Thymus (tissue), 11 donors: Measurements from ENCODE around the gene ZNF526. TPM values are rescaled to one million over a fixed set of nuclear protein-coding genes. Genes with fewer than 3 reads are reported as not detected.

Experiments used
- DNase-seq, 9 donors: peaks; one replicate each; pipeline ENCODE4 v3.0.0-alpha.2; 2013; ENCODE audit warnings: low spot score in 9 of 9, low read depth in 6 of 9, missing footprints in 1 of 9
- H3K27ac ChIP-seq, 2 donors: one replicate each; pipeline ENCODE4 v1.5.1; 2013; ENCODE audit warnings: control low read depth in 1 of 2, low read depth in 1 of 2, low read length in 1 of 2, mild to moderate bottlenecking in 1 of 2, moderate library complexity in 1 of 2
- H3K27me3 ChIP-seq, 2 donors: one replicate each; pipeline ENCODE4 v1.5.1; 2013; ENCODE audit warnings: low read length in 1 of 2; ENCODE audit not compliant: control insufficient read depth in 2 of 2, insufficient read depth in 1 of 2
- H3K36me3 ChIP-seq, 2 donors: one replicate each; pipeline ENCODE4 v1.5.1; 2013; ENCODE audit warnings: low read length in 1 of 2, mild to moderate bottlenecking in 1 of 2, moderate library complexity in 1 of 2; ENCODE audit not compliant: control insufficient read depth in 2 of 2, insufficient read depth in 2 of 2
- H3K4me1 ChIP-seq, 2 donors: one replicate each; pipeline ENCODE4 v1.5.1; 2013; ENCODE audit warnings: low read length in 2 of 2; ENCODE audit not compliant: control insufficient read depth in 2 of 2, insufficient read depth in 2 of 2
- H3K4me3 ChIP-seq, 2 donors: one replicate each; pipeline ENCODE4 v1.5.1; 2013; ENCODE audit warnings: low read length in 2 of 2, control low read depth in 1 of 2, mild to moderate bottlenecking in 1 of 2
- H3K9me3 ChIP-seq, 2 donors: one replicate each; pipeline ENCODE4 v1.5.1; 2013; ENCODE audit warnings: low read length in 1 of 2, mild to moderate bottlenecking in 1 of 2; ENCODE audit not compliant: control insufficient read depth in 2 of 2, insufficient read depth in 1 of 2
- WGBS: extraction: QIAGEN DNeasy Blood & Tissue Kit; methylation state at CpG from one replicate; pipeline ENCODE4 v1.1.7; 2013; 5-methylcytosine and 5-hydroxymethylcytosine counted together
- polyA plus RNA-seq: library from polyadenylated mRNA; stranded (reverse); fragments of 200-250 nt; gene quantifications from one replicate; pipeline ENCODE4 v1.2.3, GENCODE V29; 2013
- total RNA-seq: library from RNA; stranded (reverse); fragments of 120-200 nt; gene quantifications from one replicate; pipeline ENCODE4 v1.2.4, GENCODE V29; 2013
- donor health status: healthy.

ZNF526 gene
- total and polyA plus RNA-seq, 2 donors, result 3.6 to 4.1 TPM

- peak in 1 of 9 donors; percentile 21 for DNase-seq
- H3K27me3 ChIP-seq, result peaks cover 42 to 88% of the 10 kb centered on the region in 2 donors
- H3K4me3 ChIP-seq, result peak overlapping the region in 1 of 2 donors; percentile 54
- 4% methylated on average over 34 of the region's 34 CpGs for WGBS
- H3K36me3 ChIP-seq, result no peaks in the 10 kb centered on the region
- no peak overlapping the region for H3K27ac ChIP-seq
- H3K9me3 ChIP-seq, result peaks cover 0 to 4% of the 10 kb centered on the region in 2 donors
- H3K4me1 ChIP-seq, result peaks cover 10 to 33% of the 10 kb centered on the region in 2 donors
These were observed 44.0 kb upstream of the ZNF526 start for GRCh38 chr19:42175952-42176648.

- peaks cover 42 to 90% of the 10 kb centered on the region in 2 donors for H3K27me3 ChIP-seq
- peaks cover 10 to 33% of the 10 kb centered on the region in 2 donors for H3K4me1 ChIP-seq
- no peak for DNase-seq
- no peaks in the 10 kb centered on the region for H3K36me3 ChIP-seq
- WGBS, result 1% methylated on average over 31 of the region's 31 CpGs
- no peak overlapping the region for H3K27ac ChIP-seq
- peaks cover 0 to 4% of the 10 kb centered on the region in 2 donors for H3K9me3 ChIP-seq
- H3K4me3 ChIP-seq, result peak overlapping the region in 1 of 2 donors; percentile 54
These were observed 43.5 kb upstream of the ZNF526 start for GRCh38 chr19:42176649-42176989.

- DNase-seq, result peak in 4 of 9 donors; percentile 51 to 79 (median 68)
- Histone ChIP-seq H3K27ac (no peak overlapping the region), H3K9me3 (peaks cover 0 to 4% of the 10 kb centered on the region in 2 donors), H3K4me1 (peaks cover 10 to 33% of the 10 kb centered on the region in 2 donors), H3K27me3 (peaks cover 42 to 93% of the 10 kb centered on the region in 2 donors), H3K36me3 (no peaks in the 10 kb centered on the region), H3K4me3 (peak overlapping the region in 1 of 2 donors; percentile 54)
- 1% methylated on average over 63 of the region's 66 CpGs for WGBS
These were observed 43.0 kb upstream of the ZNF526 start for GRCh38 chr19:42176990-42177685.

DNA sequence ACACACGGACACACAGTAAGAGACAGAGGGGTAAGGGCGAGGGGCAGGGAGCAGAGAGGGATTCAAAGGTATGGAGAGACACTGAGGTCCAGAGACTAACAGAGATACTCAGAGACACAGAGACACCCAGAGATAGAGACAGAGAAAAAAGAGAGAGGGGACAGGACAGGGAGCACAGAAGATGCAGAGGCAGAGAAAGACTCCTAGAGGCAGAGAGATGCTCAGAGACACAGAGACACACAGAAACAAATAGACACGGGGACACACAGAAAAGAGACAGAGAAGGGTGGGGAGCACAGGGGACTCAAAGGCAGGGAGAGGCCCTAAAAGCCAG, 42.5 kb upstream of the ZNF526 start:
- Histone ChIP-seq H3K4me1 (peaks cover 10 to 33% of the 10 kb centered on the region in 2 donors), H3K9me3 (peaks cover 0 to 4% of the 10 kb centered on the region in 2 donors), H3K27ac (no peak overlapping the region), H3K36me3 (no peaks in the 10 kb centered on the region), H3K4me3 (no peak overlapping the region), H3K27me3 (peaks cover 42 to 93% of the 10 kb centered on the region in 2 donors)
- 45% methylated on average over 3 of the region's 3 CpGs for WGBS
- no peak for DNase-seq

GRCh38 chr19:42178791-42179674, 41.1 kb upstream of the ZNF526 start:
- WGBS, result 17% methylated on average over 13 of the region's 13 CpGs

DNA sequence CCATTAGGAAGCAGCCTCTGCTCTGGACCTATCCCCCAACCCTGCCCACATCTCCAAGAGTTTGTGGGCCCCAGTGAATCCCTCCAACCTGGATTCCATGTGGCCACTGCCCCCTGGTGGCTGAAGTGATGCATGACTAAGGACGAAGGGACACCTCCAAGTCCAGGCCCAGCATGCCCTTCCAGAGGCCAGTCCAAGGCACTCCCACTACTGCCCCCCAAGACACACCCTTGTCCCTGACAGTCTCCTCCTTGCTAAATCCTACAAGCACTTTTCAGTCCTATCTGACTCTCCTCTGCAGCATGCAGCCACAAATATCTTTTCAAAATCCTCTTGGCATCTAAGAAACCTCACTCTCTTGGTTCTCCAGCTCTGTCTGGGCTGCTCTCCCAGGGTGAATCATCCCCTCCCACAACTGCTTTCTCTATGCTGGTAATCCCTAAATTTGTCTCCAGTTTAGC, 35.7 kb upstream of the ZNF526 start:
- peak in 3 of 9 donors; percentile 49 to 74 (median 67) for DNase-seq
- no peak overlapping the region for H3K27ac ChIP-seq
- H3K9me3 ChIP-seq, result no peaks in the 10 kb centered on the region
- H3K4me3 ChIP-seq, result no peak overlapping the region
- peaks cover 4 to 33% of the 10 kb centered on the region in 2 donors for H3K27me3 ChIP-seq
- WGBS, result 8% methylated on average over 1 of the region's 1 CpG
- no peaks in the 10 kb centered on the region for H3K36me3 ChIP-seq
- H3K4me1 ChIP-seq, result peaks cover 18 to 28% of the 10 kb centered on the region in 2 donors

More at GRCh38 chr19:42178791-42179674, 41.1 kb upstream of the ZNF526 start:
- no peak for DNase-seq
- Histone ChIP-seq H3K9me3 (peaks cover 0 to 4% of the 10 kb centered on the region in 2 donors), H3K27me3 (peaks cover 39 to 85% of the 10 kb centered on the region in 2 donors), H3K36me3 (no peaks in the 10 kb centered on the region), H3K4me1 (peaks cover 10 to 33% of the 10 kb centered on the region in 2 donors), H3K27ac (no peak overlapping the region), H3K4me3 (no peak overlapping the region)

- Histone ChIP-seq H3K27me3 (peaks cover 0 to 24% of the 10 kb centered on the region in 2 donors), H3K4me1 (peaks cover 18 to 21% of the 10 kb centered on the region in 2 donors), H3K36me3 (no peaks in the 10 kb centered on the region), H3K4me3 (no peak overlapping the region), H3K27ac (peak overlapping the region in 1 of 2 donors; percentile 55), H3K9me3 (no peaks in the 10 kb centered on the region)
- peak in 5 of 9 donors; percentile 47 to 80 (median 53) for DNase-seq
These were observed 34.8 kb upstream of the ZNF526 start for GRCh38 chr19:42185277-42185676.

DNA sequence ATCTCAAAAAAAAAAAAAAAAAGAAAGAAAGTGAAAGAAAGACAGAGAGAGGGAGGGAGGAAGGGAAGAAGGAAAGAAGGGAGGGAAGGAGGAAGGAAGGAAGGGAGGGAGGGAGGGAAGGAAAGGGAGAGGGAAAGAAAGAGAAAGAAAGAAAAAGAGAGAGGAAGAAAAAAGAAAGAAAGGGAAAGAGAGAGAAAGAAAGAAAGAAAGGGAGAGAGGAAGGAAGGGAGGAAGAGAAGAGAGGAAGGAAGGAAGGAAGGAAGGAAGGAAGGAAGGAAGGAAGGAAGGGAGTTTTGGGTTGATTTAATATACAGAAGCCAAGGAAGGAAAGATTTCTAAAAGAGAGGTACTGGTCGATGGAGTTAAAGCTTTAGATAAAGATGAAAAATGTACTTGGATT, 31.4 kb upstream of the ZNF526 start:
- H3K27me3 ChIP-seq, result no peaks in the 10 kb centered on the region
- peaks cover 3 to 4% of the 10 kb centered on the region in 2 donors for H3K9me3 ChIP-seq
- H3K27ac ChIP-seq, result no peak overlapping the region
- DNase-seq, result no peak
- WGBS, result 98% methylated on average over 1 of the region's 1 CpG
- H3K4me3 ChIP-seq, result no peak overlapping the region
- H3K4me1 ChIP-seq, result peaks cover 18 to 28% of the 10 kb centered on the region in 2 donors
- no peaks in the 10 kb centered on the region for H3K36me3 ChIP-seq
